H9 (cell line): ENCODE results near the gene CKS1B. TPM values are rescaled to one million over a fixed set of nuclear protein-coding genes. Genes with fewer than 3 reads are reported as not detected.

Source experiments
- DNase-seq: peaks from one replicate; pipeline ENCODE4 v3.0.0-alpha.2; 2017
- H2AFZ ChIP-seq: one replicate; pipeline ENCODE4 v1.6.1; 2013; ENCODE audit warnings: mild to moderate bottlenecking, low read length, control low read depth, moderate library complexity
- H2AK5ac ChIP-seq: 2 replicates; pipeline ENCODE4 v1.6.1; 2013; ENCODE audit warnings: low read length, control low read depth, mixed read lengths; ENCODE audit not compliant: insufficient read length
- H2BK120ac ChIP-seq: one replicate; pipeline ENCODE4 v1.6.1; 2013; ENCODE audit warnings: low read depth, mild to moderate bottlenecking, low read length, control low read depth, inconsistent platforms; ENCODE audit not compliant: poor library complexity, severe bottlenecking
- H2BK12ac ChIP-seq: 2 replicates; pipeline ENCODE4 v1.6.1; 2013; ENCODE audit warnings: low read length, control low read depth, mixed read lengths, low read depth; ENCODE audit not compliant: insufficient read length
- H2BK15ac ChIP-seq: 2 replicates; pipeline ENCODE4 v1.6.1; 2013; ENCODE audit warnings: low read depth, low read length, control low read depth
- H2BK20ac ChIP-seq: one replicate; pipeline ENCODE4 v1.6.1; 2013; ENCODE audit warnings: low read depth, mild to moderate bottlenecking, low read length, control low read depth, inconsistent platforms; ENCODE audit not compliant: poor library complexity, severe bottlenecking
- H2BK5ac ChIP-seq: 2 replicates; pipeline ENCODE4 v1.6.1; 2013; ENCODE audit warnings: low read length, control low read depth, mixed read lengths; ENCODE audit not compliant: insufficient read length
- H3K14ac ChIP-seq: 2 replicates; pipeline ENCODE4 v1.6.1; 2013; ENCODE audit warnings: low read length, control low read depth; ENCODE audit not compliant: insufficient read depth
- H3K18ac ChIP-seq: 2 replicates; pipeline ENCODE4 v1.6.1; 2013; ENCODE audit warnings: low read depth, mild to moderate bottlenecking, mixed read lengths, low read length, control low read depth; ENCODE audit not compliant: insufficient read length
- H3K23ac ChIP-seq: 2 replicates; pipeline ENCODE4 v1.6.1; 2013; ENCODE audit warnings: low read length, control low read depth, mixed read lengths, low read depth; ENCODE audit not compliant: insufficient read length
- H3K23me2 ChIP-seq: 2 replicates; pipeline ENCODE4 v1.6.1; 2013; ENCODE audit warnings: low read depth, mild to moderate bottlenecking, mixed read lengths, low read length, control low read depth; ENCODE audit not compliant: insufficient read length, poor library complexity, severe bottlenecking
- H3K27ac ChIP-seq: 2 replicates; pipeline ENCODE4 v1.5.1; 2013; ENCODE audit warnings: low read length, control low read depth, mixed read lengths, low read depth; ENCODE audit not compliant: insufficient read length
- H3K27me3 ChIP-seq: 2 replicates; pipeline ENCODE4 v1.6.1; 2013; ENCODE audit warnings: low read length, control low read depth, inconsistent platforms; ENCODE audit not compliant: insufficient read depth
- H3K4ac ChIP-seq: 2 replicates; pipeline ENCODE4 v1.6.1; 2013; ENCODE audit warnings: low read depth, mild to moderate bottlenecking, control low read depth, inconsistent platforms, low read length, moderate library complexity
- H3K4me1 ChIP-seq: 2 replicates; pipeline ENCODE4 v1.6.1; 2013; ENCODE audit warnings: low read length, control low read depth, inconsistent platforms; ENCODE audit not compliant: insufficient read depth
- H3K4me2 ChIP-seq: 2 replicates; pipeline ENCODE4 v1.6.1; 2013; ENCODE audit warnings: low read length, control low read depth, mixed read lengths; ENCODE audit not compliant: insufficient read length, insufficient read depth
- H3K56ac ChIP-seq: 2 replicates; pipeline ENCODE4 v1.6.1; 2013; ENCODE audit warnings: low read depth, mild to moderate bottlenecking, mixed read lengths, low read length, control low read depth; ENCODE audit not compliant: insufficient read length
- H3K79me1 ChIP-seq: 2 replicates; pipeline ENCODE4 v1.6.1; 2013; ENCODE audit warnings: low read depth, mild to moderate bottlenecking, moderate library complexity, low read length, control low read depth, inconsistent platforms; ENCODE audit not compliant: insufficient read depth, poor library complexity, severe bottlenecking
- H3K79me2 ChIP-seq: 2 replicates; pipeline ENCODE4 v1.6.1; 2013; ENCODE audit warnings: low read length, control low read depth, inconsistent platforms; ENCODE audit not compliant: insufficient read depth
- H3K9ac ChIP-seq: 2 replicates; pipeline ENCODE4 v1.6.1; 2013; ENCODE audit warnings: low read length, control low read depth, mixed read lengths; ENCODE audit not compliant: insufficient read length; ENCODE audit errors: extremely low read depth
- H3K9me3 ChIP-seq: one replicate; pipeline ENCODE4 v1.6.1; 2013; ENCODE audit warnings: low read depth, low read length, inconsistent platforms; ENCODE audit not compliant: control insufficient read depth
- H3T11ph ChIP-seq: one replicate; pipeline ENCODE4 v1.6.1; 2013; ENCODE audit warnings: mild to moderate bottlenecking, low read length, control low read depth, inconsistent platforms
- H4K20me1 ChIP-seq: one replicate; pipeline ENCODE4 v1.6.1; 2013; ENCODE audit not compliant: control insufficient read depth, insufficient read length, insufficient read depth
- H4K5ac ChIP-seq: 2 replicates; pipeline ENCODE4 v1.6.1; 2013; ENCODE audit warnings: low read depth, mild to moderate bottlenecking, mixed read lengths, low read length, control low read depth; ENCODE audit not compliant: insufficient read length
- H4K8ac ChIP-seq: replicated peaks from 2 replicates; pipeline ENCODE4 v1.6.1; 2013; ENCODE audit warnings: low read length, control low read depth, mixed read lengths, low read depth; ENCODE audit not compliant: insufficient read length
- H4K91ac ChIP-seq: 2 replicates; pipeline ENCODE4 v1.6.1; 2013; ENCODE audit warnings: low read depth, mild to moderate bottlenecking, moderate library complexity, mixed read lengths, low read length, control low read depth; ENCODE audit not compliant: insufficient read length
- H3K27ac Mint-ChIP-seq, 3 experiments: 2 replicates in 2 of 3; 3 replicates in 1 of 3; pipeline ENCODE4 v1.8.0; 2020 to 2021; ENCODE audit warnings: mixed read lengths in 3 of 3, mild to moderate bottlenecking in 1 of 3, moderate library complexity in 1 of 3
- H3K27me3 Mint-ChIP-seq: 2 replicates; pipeline ENCODE4 v1.8.0; 2021; ENCODE audit warnings: low read depth, mild to moderate bottlenecking, moderate library complexity, mixed read lengths
- H3K36me3 Mint-ChIP-seq, 3 experiments: 2 replicates in 2 of 3; 3 replicates in 1 of 3; pipeline ENCODE4 v1.8.0; 2020 to 2021; ENCODE audit warnings: low read depth in 3 of 3, mixed read lengths in 3 of 3; ENCODE audit not compliant: insufficient read depth in 1 of 3
- H3K4me1 Mint-ChIP-seq, 2 experiments: 2 replicates each; pipeline ENCODE4 v1.8.0; 2020; ENCODE audit warnings: mixed read lengths in 2 of 2
- H3K4me3 Mint-ChIP-seq, 2 experiments: 2 replicates in 1 of 2; 3 replicates in 1 of 2; pipeline ENCODE4 v1.8.0; 2020 to 2021; ENCODE audit warnings: mild to moderate bottlenecking in 2 of 2, mixed read lengths in 2 of 2, moderate library complexity in 1 of 2
- H3K9me3 Mint-ChIP-seq, 2 experiments: 2 replicates in 1 of 2; 3 replicates in 1 of 2; pipeline ENCODE4 v1.8.0; 2020; ENCODE audit warnings: mild to moderate bottlenecking in 2 of 2, mixed read lengths in 2 of 2, moderate library complexity in 1 of 2
- WGBS: extraction: QIAGEN DNeasy Blood & Tissue Kit; methylation state at CpG from one replicate; pipeline ENCODE4 v1.1.7; 2013; ENCODE audit warnings: missing lambda C conversion rate, low lambda C conversion rate, mixed read lengths; ENCODE audit not compliant: insufficient read length; ENCODE audit errors: extremely low coverage; 5-methylcytosine and 5-hydroxymethylcytosine counted together
- total RNA-seq: library from RNA; stranded (reverse); gene quantifications from 2 replicates; pipeline ENCODE4 v1.2.1, GENCODE V29; 2021
- TF ChIP-seq, protein P1 (sequence below): fragments of 200-600 bp; sonication (generic); conservative IDR thresholded peaks from 3 replicates; pipeline ENCODE4 v1.8.0; 2021; ENCODE audit warnings: antibody characterized with exemption, mild to moderate bottlenecking

CKS1B gene
- total RNA-seq, 1 experiment from 2014 or later = 279 TPM

DNA sequence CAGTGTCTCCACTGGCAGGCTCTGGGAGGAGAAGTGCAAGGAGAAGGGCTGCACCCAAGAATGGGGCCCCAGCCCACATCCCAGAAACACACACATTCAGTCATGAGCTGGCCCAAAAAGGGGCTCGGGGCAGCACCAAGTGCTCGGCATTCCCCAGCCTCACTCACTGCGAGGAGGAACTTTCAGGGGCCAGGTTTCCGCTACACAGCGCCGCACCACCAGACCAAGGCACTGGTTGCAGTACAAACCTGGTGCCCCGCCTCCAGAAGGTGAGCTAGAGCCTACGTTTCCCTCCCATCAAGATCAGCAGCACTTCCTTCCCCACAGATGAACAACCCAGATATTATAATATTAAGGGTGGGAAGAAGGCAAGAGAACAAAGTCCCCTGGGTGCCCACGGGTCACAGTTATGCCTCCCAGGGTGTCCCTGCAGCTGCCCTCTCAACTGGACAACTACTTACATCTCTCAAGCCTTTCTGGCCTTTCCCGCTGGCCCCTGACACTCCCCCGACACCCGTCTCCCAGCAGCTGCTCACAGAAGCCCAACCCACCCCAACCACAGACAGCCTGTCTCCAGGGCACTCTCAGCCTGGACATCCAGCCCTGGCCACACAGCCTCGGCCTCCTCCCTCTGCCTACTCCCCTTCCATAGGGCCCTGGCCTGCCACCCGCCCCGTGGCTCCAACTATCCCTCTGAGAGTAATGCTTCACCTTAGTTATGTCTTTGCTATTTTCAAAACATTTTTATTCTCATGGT is 22.4 kb upstream of the CKS1B start:
- Histone ChIP-seq H4K20me1 (no peaks in the 10 kb centered on the region), H4K8ac (no peak overlapping the region), H3K14ac (no peak overlapping the region; the same call in 1 of the 2 replicates), H2AFZ (no peak overlapping the region), H3K23me2 (peaks cover 16% of the 10 kb centered on the region), H3K79me2 (no peaks in the 10 kb centered on the region), H2BK15ac (no peak overlapping the region), H2BK5ac (no peak overlapping the region), H3K27me3 (no peaks in the 10 kb centered on the region), H4K91ac (no peak overlapping the region), H3K4me2 (no peak overlapping the region), H3K27ac (no peak overlapping the region), H3K9me3 (no peaks in the 10 kb centered on the region), H3K18ac (no peak overlapping the region), H2BK20ac (no peak overlapping the region), H3K23ac (no peak overlapping the region), H4K5ac (no peak overlapping the region), H3K9ac (no peak overlapping the region), H2BK12ac (no peak overlapping the region), H2AK5ac (no peak overlapping the region), H3K79me1 (no peaks in the 10 kb centered on the region), H2BK120ac (no peak overlapping the region), H3K4me1 (peaks cover 4% of the 10 kb centered on the region; the same call in 1 of the 2 replicates), H3K56ac (no peak overlapping the region), H3T11ph (no peak overlapping the region), H3K4ac (no peak overlapping the region)
- Mint-ChIP-seq H3K4me3 (no peak overlapping the region), H3K9me3 (no peaks in the 10 kb centered on the region), H3K4me1 (peaks cover 38 to 42% of the 10 kb centered on the region in 2 experiments), H3K27me3 (no peaks in the 10 kb centered on the region), H3K27ac (peak overlapping the region in 2 of 3 experiments; percentile 28 to 91; a peak in 1 of 7 replicates), H3K36me3 (peaks cover 2 to 11% (median 10%) of the 10 kb centered on the region in 3 experiments; a peak in 6 of 7 replicates)
- TF ChIP-seq, protein P1, sequence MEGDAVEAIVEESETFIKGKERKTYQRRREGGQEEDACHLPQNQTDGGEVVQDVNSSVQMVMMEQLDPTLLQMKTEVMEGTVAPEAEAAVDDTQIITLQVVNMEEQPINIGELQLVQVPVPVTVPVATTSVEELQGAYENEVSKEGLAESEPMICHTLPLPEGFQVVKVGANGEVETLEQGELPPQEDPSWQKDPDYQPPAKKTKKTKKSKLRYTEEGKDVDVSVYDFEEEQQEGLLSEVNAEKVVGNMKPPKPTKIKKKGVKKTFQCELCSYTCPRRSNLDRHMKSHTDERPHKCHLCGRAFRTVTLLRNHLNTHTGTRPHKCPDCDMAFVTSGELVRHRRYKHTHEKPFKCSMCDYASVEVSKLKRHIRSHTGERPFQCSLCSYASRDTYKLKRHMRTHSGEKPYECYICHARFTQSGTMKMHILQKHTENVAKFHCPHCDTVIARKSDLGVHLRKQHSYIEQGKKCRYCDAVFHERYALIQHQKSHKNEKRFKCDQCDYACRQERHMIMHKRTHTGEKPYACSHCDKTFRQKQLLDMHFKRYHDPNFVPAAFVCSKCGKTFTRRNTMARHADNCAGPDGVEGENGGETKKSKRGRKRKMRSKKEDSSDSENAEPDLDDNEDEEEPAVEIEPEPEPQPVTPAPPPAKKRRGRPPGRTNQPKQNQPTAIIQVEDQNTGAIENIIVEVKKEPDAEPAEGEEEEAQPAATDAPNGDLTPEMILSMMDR = no peak
- no CpG with 5 or more reads among the region's 15 CpGs for WGBS
- DNase-seq = no peak
